Body of pancreas (tissue), 4 donors: ENCODE data around the gene KLHL29.

Experiments
- POLR2A ChIP-seq, 3 donors: fragments of 450-650 bp; IDR thresholded peaks; one replicate each; pipeline ENCODE4 v1.6.1; 2016; ENCODE audit warnings: antibody characterized with exemption in 3 of 3, mild to moderate bottlenecking in 2 of 3
- TF ChIP-seq, protein P1 (sequence below), 7 experiments: fragments of 450-650 bp in 4 of 7; fragments of 200-600 bp in 3 of 7; sonication (generic) in 3 of 7; IDR thresholded peaks; one replicate each; pipeline ENCODE4 v1.5.1; 2016 to 2019; ENCODE audit warnings: antibody characterized with exemption in 7 of 7

DNA sequence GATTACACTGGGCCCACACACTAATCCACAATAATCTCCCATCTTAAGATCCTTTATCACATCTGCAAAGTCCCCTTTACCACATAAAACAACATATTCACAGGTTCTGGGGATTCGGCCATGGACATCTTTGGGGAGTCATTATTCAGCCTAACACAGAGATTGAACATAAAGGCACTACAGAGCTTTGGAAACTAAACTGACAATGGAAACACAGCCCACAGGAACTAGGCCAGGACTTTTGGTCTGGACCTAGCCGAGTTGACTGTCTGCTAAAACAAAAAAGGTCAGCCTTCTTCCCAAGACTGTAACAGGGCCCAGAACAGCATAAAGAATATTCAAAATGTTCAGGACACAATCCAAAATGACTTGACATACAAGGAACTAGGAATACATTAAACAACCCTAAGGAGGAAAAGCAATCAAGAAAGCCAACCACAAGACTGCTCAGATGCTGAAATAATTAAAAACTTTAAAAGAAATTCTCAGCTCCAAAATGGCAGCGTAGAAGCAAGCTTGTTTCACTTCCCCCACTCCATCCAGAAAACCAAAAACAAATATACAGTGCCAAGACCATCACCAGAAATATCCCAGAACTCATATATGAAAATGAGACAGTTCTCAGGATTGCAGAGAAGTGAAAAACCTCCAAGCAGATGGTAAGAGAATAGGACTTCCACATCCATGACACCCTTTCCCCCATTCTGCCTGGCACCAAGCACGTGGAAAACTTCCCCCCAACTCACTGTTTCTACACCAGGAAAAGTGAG is 334.1 kb downstream of the KLHL29 start:
- TF ChIP-seq, protein P1, sequence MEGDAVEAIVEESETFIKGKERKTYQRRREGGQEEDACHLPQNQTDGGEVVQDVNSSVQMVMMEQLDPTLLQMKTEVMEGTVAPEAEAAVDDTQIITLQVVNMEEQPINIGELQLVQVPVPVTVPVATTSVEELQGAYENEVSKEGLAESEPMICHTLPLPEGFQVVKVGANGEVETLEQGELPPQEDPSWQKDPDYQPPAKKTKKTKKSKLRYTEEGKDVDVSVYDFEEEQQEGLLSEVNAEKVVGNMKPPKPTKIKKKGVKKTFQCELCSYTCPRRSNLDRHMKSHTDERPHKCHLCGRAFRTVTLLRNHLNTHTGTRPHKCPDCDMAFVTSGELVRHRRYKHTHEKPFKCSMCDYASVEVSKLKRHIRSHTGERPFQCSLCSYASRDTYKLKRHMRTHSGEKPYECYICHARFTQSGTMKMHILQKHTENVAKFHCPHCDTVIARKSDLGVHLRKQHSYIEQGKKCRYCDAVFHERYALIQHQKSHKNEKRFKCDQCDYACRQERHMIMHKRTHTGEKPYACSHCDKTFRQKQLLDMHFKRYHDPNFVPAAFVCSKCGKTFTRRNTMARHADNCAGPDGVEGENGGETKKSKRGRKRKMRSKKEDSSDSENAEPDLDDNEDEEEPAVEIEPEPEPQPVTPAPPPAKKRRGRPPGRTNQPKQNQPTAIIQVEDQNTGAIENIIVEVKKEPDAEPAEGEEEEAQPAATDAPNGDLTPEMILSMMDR (IDR thresholded peaks at IDR 0.05) = no peak
- no peak for TF ChIP-seq POLR2A (IDR thresholded peaks at IDR 0.05)
